K562 (cell line): ENCODE measurements around the gene LAMA5. TPM values are rescaled to one million over a fixed set of nuclear protein-coding genes. Genes with fewer than 3 reads are reported as not detected.

ENCODE experiments used
- ATAC-seq: fragments of 200-7000 bp; cut with Tn5 transposase; 3 replicates; pipeline ENCODE4 v1.9.1; 2020; ENCODE audit warnings: moderate library complexity
- BruUV-seq: library from RNA; stranded (reverse); fragments of 400-500 nt; replicated peaks from 2 replicates; lab custom pipeline; 2021; lab: Mats Ljungman, UMichigan
- CTCF ChIA-PET: fragments of 300-600 bp; formaldehyde crosslinking; extraction: SDS; loops from one replicate; lab custom pipeline; 2021; ENCODE audit warnings: low intra/inter-chr PET ratio; lab: Yijun Ruan, JAX
- POLR2A ChIA-PET: fragments of 300-600, 350-650 bp; sonication (Branson Sonifier 250); formaldehyde crosslinking; extraction: SDS; loops from one replicate; lab custom pipeline; 2021; ENCODE audit warnings: antibody characterized with exemption, inconsistent platforms; lab: Yijun Ruan, JAX
- DNase-seq, 4 experiments: peaks; one replicate each; pipeline versions ENCODE4 v3.0.0 to v3.0.0-alpha.2; 2011 to 2018; ENCODE audit warnings: low spot score in 3 of 4, mixed read lengths in 3 of 4; ENCODE audit errors: extremely low read depth in 1 of 4
- FAIRE-seq: peaks from 2 replicates; lab custom pipeline; 2011; peaks lifted over from hg19 to GRCh38; lab: Jason Lieb, UNC
- H2AFZ ChIP-seq: 2 replicates; pipeline ENCODE4 v1.6.0; 2011; ENCODE audit warnings: low read depth, low read length, control low read depth, inconsistent platforms
- H3K27ac ChIP-seq: fragments of 200-600 bp; 3 replicates; pipeline ENCODE4 v1.8.0; 2011; ENCODE audit warnings: low read depth, mild to moderate bottlenecking, control low read depth, inconsistent platforms, low read length, moderate library complexity, mixed read lengths; ENCODE audit errors: extremely low read depth
- H3K27me3 ChIP-seq, 2 experiments: fragments of 300-600 bp in 1 of 2; 2 replicates in 1 of 2; 3 replicates in 1 of 2; pipeline versions ENCODE4 v1.6.0 to v1.8.0; 2011; ENCODE audit warnings: inconsistent platforms in 2 of 2, low read length in 2 of 2, mild to moderate bottlenecking in 1 of 2, mixed read lengths in 1 of 2, moderate library complexity in 1 of 2; ENCODE audit not compliant: control insufficient read depth in 2 of 2, insufficient read depth in 2 of 2
- H3K36me3 ChIP-seq: fragments of 300-600 bp; 3 replicates; pipeline ENCODE4 v1.8.0; 2011; ENCODE audit warnings: mild to moderate bottlenecking, low read length, inconsistent platforms; ENCODE audit not compliant: control insufficient read depth, insufficient read depth
- H3K4me1 ChIP-seq, 2 experiments: fragments of 200-600 bp in 1 of 2; replicated peaks in 1 of 2; 2 replicates in 1 of 2; 3 replicates in 1 of 2; pipeline versions ENCODE4 v1.5.1 to v1.8.0; 2011; ENCODE audit warnings: inconsistent platforms in 2 of 2, low read length in 2 of 2, mild to moderate bottlenecking in 1 of 2, mixed read lengths in 1 of 2, moderate library complexity in 1 of 2; ENCODE audit not compliant: control insufficient read depth in 2 of 2, insufficient read depth in 2 of 2
- H3K4me2 ChIP-seq: 2 replicates; pipeline ENCODE4 v1.6.1; 2011; ENCODE audit warnings: low read length, control low read depth, inconsistent platforms, mixed read lengths; ENCODE audit not compliant: insufficient read depth
- H3K4me3 ChIP-seq: fragments of 200-600 bp; sonication (generic), shearing (Covaris generic); 2 replicates; pipeline ENCODE4 v1.5.1; 2016; ENCODE audit warnings: control low read depth, inconsistent platforms
- H3K79me2 ChIP-seq: fragments of 200-600 bp; 3 replicates; pipeline ENCODE4 v1.8.0; 2011; ENCODE audit warnings: low read length, inconsistent platforms; ENCODE audit not compliant: control insufficient read depth, insufficient read depth
- H3K9ac ChIP-seq, 2 experiments: 2 replicates each; pipeline versions ENCODE4 v1.6.0 to v1.6.1; 2011; ENCODE audit warnings: low read depth in 2 of 2, low read length in 2 of 2, control low read depth in 1 of 2, inconsistent platforms in 1 of 2, mild to moderate bottlenecking in 1 of 2, mixed read lengths in 1 of 2; ENCODE audit not compliant: insufficient read depth in 1 of 2
- H3K9me1 ChIP-seq: one replicate; pipeline ENCODE4 v1.6.0; 2011; ENCODE audit warnings: inconsistent platforms, mild to moderate bottlenecking, low read length, moderate library complexity; ENCODE audit not compliant: control insufficient read depth, insufficient read depth
- H3K9me3 ChIP-seq: replicated peaks from 2 replicates; pipeline ENCODE4 v1.5.1; 2011; ENCODE audit warnings: low read depth, low read length, inconsistent platforms; ENCODE audit not compliant: control insufficient read depth, insufficient read depth
- H4K20me1 ChIP-seq: replicated peaks from 2 replicates; pipeline ENCODE4 v1.6.1; 2011; ENCODE audit warnings: low read length, inconsistent platforms, mixed read lengths; ENCODE audit not compliant: control insufficient read depth, insufficient read depth
- CAMTA2 ChIP-seq: fragments of 250-450 bp; sonication (Bioruptor Pico); conservative IDR thresholded peaks from 2 replicates; pipeline ENCODE4 v1.5.1; 2022
- HMGN3 ChIP-seq: IDR thresholded peaks from 2 replicates; pipeline ENCODE4 v1.6.1; 2011; ENCODE audit warnings: borderline replicate concordance, low read depth, mild to moderate bottlenecking, mixed read lengths, low read length; ENCODE audit not compliant: insufficient read length; ENCODE audit errors: extremely low read depth
- POLR2G ChIP-seq: fragments of 200-400 bp; formaldehyde crosslinking; IDR thresholded peaks from 2 replicates; pipeline ENCODE4 v1.6.1; 2017; ENCODE audit warnings: low read depth, mild to moderate bottlenecking, antibody characterized with exemption, low read length, moderate library complexity
- RBFOX2 ChIP-seq: fragments of 200-400 bp; formaldehyde crosslinking; IDR thresholded peaks from 2 replicates; pipeline ENCODE4 v1.6.1; 2017; ENCODE audit warnings: low read depth, mild to moderate bottlenecking, low read length, moderate library complexity
- WGBS: fragments of 100-300 bp; shearing (Covaris generic); methylation state at CpG from one replicate; pipeline ENCODE4 v1.1.6; 2016; ENCODE audit warnings: low coverage, mixed read lengths; ENCODE audit not compliant: insufficient coverage; ENCODE audit errors: missing lambda C conversion rate; 5-methylcytosine and 5-hydroxymethylcytosine counted together
- in situ Hi-C: fragments of 300-500 bp; cut with MboI; formaldehyde crosslinking; loops from 4 replicates; pipeline ENCODE4 v1.15.0; 2018; ENCODE audit warnings: inconsistent platforms, mixed read lengths
- intact Hi-C: fragments of 100-400 bp; cut with micrococcal nuclease; formaldehyde crosslinking; loops from 2 replicates; pipeline ENCODE4 v1.14.2; 2022
- polyA plus RNA-seq, 8 experiments: library from polyadenylated mRNA; depleted of rRNA in 4 of 8; stranded (reverse) in 5 of 8; unstranded in 3 of 8; fragments of >200 nt; fragmentation: Nextera tagmentation in 2 of 8; fragmentation: Illumina TruSeq in 1 of 8; extraction: Ambion mirVana in 2 of 8; extraction: Trizol in 1 of 8; gene quantifications; 2 replicates each; pipeline versions ENCODE4 v1.2.1 to v1.2.3, GENCODE V29; 2011 to 2014; ENCODE audit warnings: inconsistent platforms in 1 of 8, missing spikeins in 1 of 8
- total RNA-seq, 7 experiments: library from RNA; depleted of rRNA in 6 of 7; stranded (reverse); fragments of >200 nt in 6 of 7; fragmentation: Illumina TruSeq in 2 of 7; extraction: Trizol in 2 of 7; gene quantifications; 2 replicates each; pipeline versions ENCODE4 v1.2.1 to v1.2.3, GENCODE V29; 2011 to 2021; ENCODE audit warnings: low replicate concordance in 1 of 7
- TF ChIP-seq, protein P1 (sequence below): IDR thresholded peaks from 2 replicates; pipeline ENCODE4 v1.6.1; 2011; ENCODE audit warnings: borderline replicate concordance, low read depth, mild to moderate bottlenecking, moderate library complexity, low read length; ENCODE audit not compliant: insufficient read depth, poor library complexity, severe bottlenecking

Gene LAMA5
- total and polyA plus RNA-seq, 9 of the 15 experiments (the other 6 are each of a cell fraction or from before 2014, with no cell fraction given), result 0.31 to 101 (median 7.8) TPM

DNA sequence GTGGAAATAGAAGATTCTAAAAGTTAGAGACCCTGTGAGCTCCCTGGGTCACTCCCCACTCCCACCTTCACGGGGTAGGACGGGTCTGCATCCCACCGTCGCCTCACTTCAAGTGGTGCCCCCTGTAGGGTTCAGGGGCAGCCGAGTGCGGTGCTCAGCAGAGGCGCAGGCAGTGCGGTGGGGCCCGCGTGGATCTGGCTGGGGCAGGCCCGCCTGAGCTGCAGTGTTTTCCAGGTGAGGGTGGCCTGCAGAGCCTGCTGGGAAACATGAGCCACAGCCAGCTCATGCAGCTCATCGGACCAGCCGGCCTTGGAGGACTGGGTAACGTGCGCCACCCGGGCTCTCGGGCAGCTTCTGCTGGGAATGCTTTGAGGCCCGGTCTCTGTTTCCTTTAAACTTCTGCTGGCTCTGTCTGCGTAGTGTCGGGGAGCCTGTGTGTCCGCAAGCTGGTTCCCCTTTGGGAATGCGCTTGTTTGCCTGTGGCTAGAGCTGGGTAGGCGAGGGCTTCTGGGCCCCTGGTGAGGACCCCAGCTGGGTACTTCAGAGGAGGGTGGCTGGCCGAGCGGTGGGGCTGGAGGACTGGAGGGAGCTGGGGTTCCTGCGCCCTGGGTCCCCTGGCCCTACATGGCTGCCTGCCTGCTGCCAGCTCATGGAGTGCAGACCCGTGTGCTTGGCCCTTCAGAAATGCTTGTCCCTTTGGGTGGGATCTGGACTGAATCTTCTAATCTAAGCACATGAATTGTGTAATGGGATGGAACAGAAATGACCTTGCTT lies 60.5 kb downstream of the LAMA5 start:
- peaks cover 37% of the 10 kb centered on the region for H3K79me2 ChIP-seq
- H3K4me2 ChIP-seq, result no peak overlapping the region
- peaks cover 14 to 71% of the 10 kb centered on the region in 2 experiments for H3K4me1 ChIP-seq
- TF ChIP-seq, protein P1, sequence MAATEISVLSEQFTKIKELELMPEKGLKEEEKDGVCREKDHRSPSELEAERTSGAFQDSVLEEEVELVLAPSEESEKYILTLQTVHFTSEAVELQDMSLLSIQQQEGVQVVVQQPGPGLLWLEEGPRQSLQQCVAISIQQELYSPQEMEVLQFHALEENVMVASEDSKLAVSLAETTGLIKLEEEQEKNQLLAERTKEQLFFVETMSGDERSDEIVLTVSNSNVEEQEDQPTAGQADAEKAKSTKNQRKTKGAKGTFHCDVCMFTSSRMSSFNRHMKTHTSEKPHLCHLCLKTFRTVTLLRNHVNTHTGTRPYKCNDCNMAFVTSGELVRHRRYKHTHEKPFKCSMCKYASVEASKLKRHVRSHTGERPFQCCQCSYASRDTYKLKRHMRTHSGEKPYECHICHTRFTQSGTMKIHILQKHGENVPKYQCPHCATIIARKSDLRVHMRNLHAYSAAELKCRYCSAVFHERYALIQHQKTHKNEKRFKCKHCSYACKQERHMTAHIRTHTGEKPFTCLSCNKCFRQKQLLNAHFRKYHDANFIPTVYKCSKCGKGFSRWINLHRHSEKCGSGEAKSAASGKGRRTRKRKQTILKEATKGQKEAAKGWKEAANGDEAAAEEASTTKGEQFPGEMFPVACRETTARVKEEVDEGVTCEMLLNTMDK, result peak; percentile 42
- TF ChIP-seq POLR2G (peak; percentile 17; the same call in 1 of the 2 replicates), HMGN3 (no peak), CAMTA2 (CRISPR knock-in tag) (no peak), RBFOX2 (peak; percentile 17)
- no peak overlapping the region for H3K27ac ChIP-seq
- H2AFZ ChIP-seq, result no peak overlapping the region
- ATAC-seq, result no peak
- 95% methylated on average over 22 of the region's 27 CpGs for WGBS
- BruUV-seq, result no TSS peak
- peaks cover 80% of the 10 kb centered on the region for H3K36me3 ChIP-seq
- DNase-seq, result no peak
- H3K27me3 ChIP-seq, result no peaks in the 10 kb centered on the region
- H3K9ac ChIP-seq, result peak overlapping the region in 1 of 2 experiments; percentile 57; a peak in 1 of 4 replicates
- H4K20me1 ChIP-seq, result peaks cover 20% of the 10 kb centered on the region
- no peaks in the 10 kb centered on the region for H3K9me3 ChIP-seq
- POLR2A ChIA-PET, result interaction anchor here (0.5 to 2.9 kb wide), 5 partner anchors 9 to 80 kb away, joined by 3 to 19 read pairs (median 5); partner anchors contain the start of genes OSBPL2 and RPS21
- intact Hi-C loops (loop anchor here (10.0 kb wide), 2 partner anchors 188 to 322 kb away; no protein-coding TSS in a partner anchor), in situ Hi-C loops (loop anchor here (5.0 to 10.0 kb wide), 3 partner anchors 61 to 308 kb away; partner anchors contain the start of gene LAMA5)
- H3K9me1 ChIP-seq, result peaks cover 5% of the 10 kb centered on the region
- no peak overlapping the region for H3K4me3 ChIP-seq
- no peak for FAIRE-seq
- CTCF ChIA-PET, result no interaction called here
